Activated T-cell treated with anti-CD3 and anti-CD28 coated beads, Interleukin-2, amount 50 U/mL, for 4 hours (primary cell): Measurements from ENCODE around the gene CHN2. TPM values are rescaled to one million over a fixed set of nuclear protein-coding genes. Genes with fewer than 3 reads are reported as not detected.
"Not testable (repeated sequence)": the region's sequence is repeated elsewhere in the genome, so short reads cannot be mapped to it uniquely, and the experiment has no call there.

Experiments used
- ATAC-seq, 2 donors: fragments of 200-7000 bp; cut with Tn5 transposase; one replicate each; pipeline ENCODE4 v1.10.0; 2021
- DNase-seq: peaks from one replicate; pipeline ENCODE4 v3.0.0-alpha.2; 2020
- H3K27me3 Mint-ChIP-seq: one replicate; pipeline ENCODE4 v1.8.0; 2021; ENCODE audit warnings: low read depth, mixed read lengths
- H3K36me3 Mint-ChIP-seq: one replicate; pipeline ENCODE4 v1.8.0; 2022; ENCODE audit warnings: mixed read lengths; ENCODE audit not compliant: insufficient read depth
- H3K4me1 Mint-ChIP-seq: one replicate; pipeline ENCODE4 v1.8.0; 2021; ENCODE audit warnings: low read depth, mixed read lengths
- H3K4me3 Mint-ChIP-seq: one replicate; pipeline ENCODE4 v1.8.0; 2021; ENCODE audit warnings: mild to moderate bottlenecking, moderate library complexity, mixed read lengths
- H3K9me3 Mint-ChIP-seq: one replicate; pipeline ENCODE4 v1.8.0; 2021; ENCODE audit warnings: mixed read lengths
- total RNA-seq, 3 donors: library from RNA; stranded (reverse); gene quantifications; one replicate each; pipeline ENCODE4 v1.2.1, GENCODE V29; 2021

Gene CHN2
- total RNA-seq, 3 donors from 2014 or later, result 1.1 to 1.5 (median 1.4) TPM

DNA sequence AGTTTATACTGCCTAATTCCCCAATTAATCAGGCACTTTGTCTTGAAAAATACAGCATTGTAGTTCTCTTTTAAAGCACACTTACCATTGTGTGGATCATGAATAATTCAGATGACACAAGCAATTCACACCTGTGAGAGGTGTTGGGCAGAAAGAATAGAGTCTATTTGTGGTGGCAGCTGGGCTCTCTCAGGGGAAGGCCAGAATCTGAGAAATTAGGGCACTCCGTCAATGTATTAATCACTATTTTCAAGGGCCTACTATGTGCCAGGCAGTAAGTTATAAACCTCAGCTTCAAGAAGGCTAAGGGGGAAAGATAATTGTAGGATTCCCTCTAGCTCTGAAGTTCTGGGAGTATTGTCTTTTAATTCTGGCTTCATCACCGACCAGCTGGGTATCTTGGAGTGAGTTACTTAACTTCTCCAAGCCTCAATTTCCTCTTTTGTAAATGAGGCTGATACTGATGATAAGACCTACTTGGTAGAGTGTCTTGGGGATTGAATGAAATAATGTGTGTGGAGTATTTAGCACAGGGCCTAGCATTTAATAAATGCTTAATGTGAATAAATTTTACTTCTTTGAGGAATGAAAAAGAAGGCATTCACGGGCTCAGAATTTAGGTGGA lies 2.5 kb downstream of the CHN2 start:
- Mint-ChIP-seq H3K27me3 (peaks cover 36% of the 10 kb centered on the region), H3K4me1 (peaks cover 13% of the 10 kb centered on the region), H3K36me3 (no peaks in the 10 kb centered on the region), H3K9me3 (no peaks in the 10 kb centered on the region), H3K4me3 (no peak overlapping the region)
- no peak for ATAC-seq
- no peak for DNase-seq

- ATAC-seq (no peak), DNase-seq (no peak)
- H3K4me1 Mint-ChIP-seq, result peaks cover 13% of the 10 kb centered on the region
- no peaks in the 10 kb centered on the region for H3K36me3 Mint-ChIP-seq
- peaks cover 34% of the 10 kb centered on the region for H3K27me3 Mint-ChIP-seq
- H3K9me3 Mint-ChIP-seq, result no peaks in the 10 kb centered on the region
- no peak overlapping the region for H3K4me3 Mint-ChIP-seq
Observed at GRCh38 chr7:29197916-29198315, 3.3 kb downstream of the CHN2 start.

GRCh38 chr7:29199776-29200175 lies 5.2 kb downstream of the CHN2 start:
- H3K36me3 Mint-ChIP-seq, result no peaks in the 10 kb centered on the region
- H3K4me1 Mint-ChIP-seq, result peaks cover 12% of the 10 kb centered on the region
- DNase-seq (no peak), ATAC-seq (no peak)
- peaks cover 25% of the 10 kb centered on the region for H3K27me3 Mint-ChIP-seq
- no peak overlapping the region for H3K4me3 Mint-ChIP-seq
- H3K9me3 Mint-ChIP-seq, result no peaks in the 10 kb centered on the region

- ATAC-seq, result no peak
Observed at GRCh38 chr7:29202651-29203069, 8.1 kb downstream of the CHN2 start.

DNA sequence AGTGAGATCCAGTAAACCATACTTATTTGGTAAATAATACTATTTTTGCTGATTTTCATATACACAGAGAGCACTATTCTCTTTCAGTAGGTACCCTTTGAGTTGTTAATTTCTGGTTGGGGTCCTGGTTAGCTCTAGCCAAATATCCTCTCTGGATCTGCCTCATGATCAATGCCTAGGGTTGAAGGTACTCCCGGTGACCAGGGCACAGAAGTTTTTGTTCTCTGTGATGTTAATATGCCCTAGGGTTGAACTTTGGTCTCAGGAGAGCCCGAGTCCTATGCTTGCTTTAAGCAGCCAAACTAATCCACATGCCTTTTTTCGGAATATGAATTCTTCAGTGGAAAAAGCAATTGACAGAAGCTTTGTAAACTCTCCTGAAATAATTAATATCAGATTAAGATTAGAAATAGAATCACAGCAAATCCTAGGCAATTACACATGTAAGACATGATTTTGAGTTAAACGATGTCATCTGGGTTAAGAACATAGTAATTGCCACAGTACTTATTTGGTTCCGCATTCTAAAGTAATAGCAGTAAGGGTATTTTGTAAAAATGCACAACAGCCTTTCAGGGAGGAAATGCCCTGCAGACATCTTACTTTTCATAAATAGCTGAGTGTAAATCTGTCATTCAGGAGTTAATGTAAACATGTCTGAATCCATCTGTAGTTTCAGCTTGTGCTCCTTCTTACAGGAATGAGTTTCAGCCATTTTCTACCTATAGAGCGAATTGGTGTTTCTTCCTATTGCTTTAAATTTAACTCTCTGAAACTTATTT lies 10.1 kb downstream of the CHN2 start:
- DNase-seq (no peak), ATAC-seq (no peak)
- Mint-ChIP-seq H3K4me1 (peaks cover 14% of the 10 kb centered on the region), H3K4me3 (no peak overlapping the region), H3K27me3 (no peaks in the 10 kb centered on the region), H3K9me3 (no peaks in the 10 kb centered on the region), H3K36me3 (no peaks in the 10 kb centered on the region)

More at GRCh38 chr7:29202651-29203069, 8.1 kb downstream of the CHN2 start:
- no peak overlapping the region for H3K4me3 Mint-ChIP-seq
- H3K4me1 Mint-ChIP-seq, result peaks cover 6% of the 10 kb centered on the region
- no peaks in the 10 kb centered on the region for H3K36me3 Mint-ChIP-seq
- no peaks in the 10 kb centered on the region for H3K9me3 Mint-ChIP-seq
- DNase-seq, result no peak
- peaks cover 1% of the 10 kb centered on the region for H3K27me3 Mint-ChIP-seq

DNA sequence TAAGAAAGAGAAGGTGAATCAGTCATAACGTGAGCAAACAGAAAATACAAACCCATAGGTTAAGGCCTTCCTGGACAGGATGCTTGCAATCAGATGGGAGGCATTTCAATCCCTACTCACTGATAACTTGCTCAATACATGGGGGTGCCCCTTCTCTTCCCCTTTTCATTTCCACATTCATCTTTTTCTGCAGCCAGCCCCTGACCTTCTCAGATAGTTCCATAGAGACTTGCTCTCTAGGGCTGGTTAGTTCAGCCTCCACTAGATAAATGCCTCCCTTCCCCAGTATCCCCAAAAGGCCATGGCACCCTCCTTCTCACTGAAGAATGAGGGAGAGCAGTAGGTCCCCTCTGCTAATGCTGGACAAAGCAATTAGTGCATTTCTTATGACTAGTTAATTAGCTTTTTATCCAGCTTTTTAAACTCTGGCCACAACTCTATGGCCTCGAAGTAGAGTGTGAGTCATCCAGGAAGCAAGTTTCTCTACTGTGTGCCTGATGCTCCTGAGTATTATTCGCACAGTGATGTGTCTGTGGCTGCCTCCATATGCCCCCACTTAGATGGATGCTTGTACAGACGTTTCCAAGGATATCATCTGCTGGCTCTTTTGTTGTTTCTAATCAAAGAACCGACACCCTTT lies 12.7 kb downstream of the CHN2 start:
- H3K4me1 Mint-ChIP-seq, result peaks cover 14% of the 10 kb centered on the region
- H3K36me3 Mint-ChIP-seq, result no peaks in the 10 kb centered on the region
- no peaks in the 10 kb centered on the region for H3K27me3 Mint-ChIP-seq
- DNase-seq (no peak), ATAC-seq (peak; percentile 46 to 71)
- H3K4me3 Mint-ChIP-seq, result no peak overlapping the region
- H3K9me3 Mint-ChIP-seq, result no peaks in the 10 kb centered on the region

DNA sequence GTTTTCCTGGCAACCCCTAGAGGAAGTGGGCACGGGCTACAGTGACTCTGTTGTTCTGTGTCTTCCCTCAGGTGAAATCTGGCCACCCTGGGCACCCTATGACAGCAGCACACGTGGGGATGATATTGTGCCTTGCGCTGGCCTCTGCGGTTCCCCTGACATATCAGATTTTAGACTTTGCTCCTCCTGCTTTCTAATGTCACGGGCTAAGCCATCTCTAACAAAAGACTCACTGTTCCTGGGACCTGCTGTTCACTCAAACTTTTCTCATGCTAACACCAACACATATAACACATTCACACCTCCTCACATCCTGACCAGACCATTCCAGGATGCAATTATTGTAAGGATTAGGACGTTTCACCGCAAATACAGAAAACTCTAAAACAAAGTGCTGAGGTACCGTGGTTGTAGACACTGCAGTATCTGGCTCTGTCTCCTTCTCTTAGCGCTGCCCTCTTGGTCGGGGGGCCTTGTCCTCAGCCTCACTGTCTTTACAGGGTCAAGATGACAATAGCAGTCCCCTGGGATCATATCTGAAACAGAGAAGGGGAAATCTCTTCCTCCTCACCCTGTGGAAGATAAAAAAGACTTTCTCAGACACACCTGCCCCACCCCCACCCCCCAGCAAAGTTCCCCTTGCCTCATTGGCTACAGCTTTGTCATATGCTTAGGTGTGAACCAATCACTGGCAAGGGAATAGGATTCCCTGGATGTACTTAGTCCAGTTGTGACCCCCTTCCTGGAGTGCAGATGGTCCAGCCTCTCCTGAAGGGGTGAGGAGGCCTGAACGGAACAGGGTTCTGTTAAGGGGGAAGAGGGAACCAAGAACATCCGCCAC lies 14.1 kb downstream of the CHN2 start:
- H3K27me3 Mint-ChIP-seq, result no peaks in the 10 kb centered on the region
- no peak overlapping the region for H3K4me3 Mint-ChIP-seq
- ATAC-seq, result peak in 1 of 2 donors; percentile 38
- H3K4me1 Mint-ChIP-seq, result peaks cover 14% of the 10 kb centered on the region
- no peaks in the 10 kb centered on the region for H3K36me3 Mint-ChIP-seq
- H3K9me3 Mint-ChIP-seq, result no peaks in the 10 kb centered on the region
- no peak for DNase-seq

- no peak for ATAC-seq
- no peak overlapping the region for H3K4me3 Mint-ChIP-seq
Observed at GRCh38 chr7:29209745-29210144, 15.2 kb downstream of the CHN2 start.

DNA sequence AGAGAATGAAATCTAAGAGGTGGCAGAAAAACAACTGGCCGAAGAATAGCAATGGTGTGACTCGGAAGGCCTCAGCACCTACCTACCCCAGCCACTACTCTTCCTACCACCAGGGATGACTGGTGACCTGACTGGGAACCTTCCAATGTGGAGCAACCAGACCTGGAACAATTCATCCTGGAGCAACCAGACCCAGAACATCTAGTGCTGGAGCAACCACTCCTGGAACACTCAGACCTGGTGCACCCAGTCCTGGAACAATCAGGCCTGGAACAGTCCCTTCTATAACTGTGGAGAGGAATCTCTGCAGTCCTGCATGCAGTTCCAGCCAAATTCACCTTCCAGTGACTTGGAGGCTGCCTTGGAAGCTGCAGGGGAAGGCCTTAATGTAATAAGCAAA lies 18.2 kb downstream of the CHN2 start:
- DNase-seq, H3K4me3 Mint-ChIP-seq, H3K4me1 Mint-ChIP-seq, H3K27me3 Mint-ChIP-seq, ATAC-seq, H3K36me3 Mint-ChIP-seq, H3K9me3 Mint-ChIP-seq: not testable (repeated sequence)

More at GRCh38 chr7:29209745-29210144, 15.2 kb downstream of the CHN2 start:
- Mint-ChIP-seq H3K9me3 (no peaks in the 10 kb centered on the region), H3K27me3 (no peaks in the 10 kb centered on the region), H3K4me1 (peaks cover 14% of the 10 kb centered on the region), H3K36me3 (no peaks in the 10 kb centered on the region)
- no peak for DNase-seq

GRCh38 chr7:29214056-29214455 lies 19.5 kb downstream of the CHN2 start:
- Mint-ChIP-seq H3K9me3 (no peaks in the 10 kb centered on the region), H3K4me3 (no peak overlapping the region), H3K4me1 (no peaks in the 10 kb centered on the region), H3K27me3 (no peaks in the 10 kb centered on the region), H3K36me3 (no peaks in the 10 kb centered on the region)
- ATAC-seq, result no peak
- DNase-seq, result no peak

GRCh38 chr7:29214816-29215215 lies 20.2 kb downstream of the CHN2 start:
- Mint-ChIP-seq H3K9me3 (no peaks in the 10 kb centered on the region), H3K36me3 (no peaks in the 10 kb centered on the region), H3K4me3 (no peak overlapping the region), H3K4me1 (no peaks in the 10 kb centered on the region), H3K27me3 (no peaks in the 10 kb centered on the region)
- ATAC-seq, result no peak
- no peak for DNase-seq

- H3K36me3 Mint-ChIP-seq, result no peaks in the 10 kb centered on the region
- no peaks in the 10 kb centered on the region for H3K4me1 Mint-ChIP-seq
- H3K9me3 Mint-ChIP-seq, result no peaks in the 10 kb centered on the region
- no peaks in the 10 kb centered on the region for H3K27me3 Mint-ChIP-seq
- no peak overlapping the region for H3K4me3 Mint-ChIP-seq
- no peak for DNase-seq
- ATAC-seq, result no peak
Observed at GRCh38 chr7:29216128-29216527, 21.6 kb downstream of the CHN2 start.

- H3K4me1 Mint-ChIP-seq, result no peaks in the 10 kb centered on the region
- no peaks in the 10 kb centered on the region for H3K36me3 Mint-ChIP-seq
- no peaks in the 10 kb centered on the region for H3K27me3 Mint-ChIP-seq
- ATAC-seq, result no peak
- no peak for DNase-seq
- H3K4me3 Mint-ChIP-seq, result no peak overlapping the region
- no peaks in the 10 kb centered on the region for H3K9me3 Mint-ChIP-seq
Observed at GRCh38 chr7:29217113-29217512, 22.5 kb downstream of the CHN2 start.

- Mint-ChIP-seq H3K9me3 (no peaks in the 10 kb centered on the region), H3K36me3 (no peaks in the 10 kb centered on the region), H3K4me3 (no peak overlapping the region), H3K27me3 (no peaks in the 10 kb centered on the region), H3K4me1 (no peaks in the 10 kb centered on the region)
- DNase-seq, result no peak
- no peak for ATAC-seq
Observed at GRCh38 chr7:29224726-29225125, 30.2 kb downstream of the CHN2 start.
